ENCODE results near the gene CYB5B. TPM values are rescaled to one million over a fixed set of nuclear protein-coding genes. Genes with fewer than 3 reads are reported as not detected.

The CYB5B gene
- total and polyA plus RNA-seq, 2 donors from 2014 or later, result 89.0 to 111 TPM

GRCh38 chr16:69402439-69402838, 22.0 kb upstream of the CYB5B start:
- H3K27ac ChIP-seq (ENCODE audit: low read depth in 2 of 2, low read length in 2 of 2), result no peak overlapping the region
- TF ChIP-seq, protein P1, sequence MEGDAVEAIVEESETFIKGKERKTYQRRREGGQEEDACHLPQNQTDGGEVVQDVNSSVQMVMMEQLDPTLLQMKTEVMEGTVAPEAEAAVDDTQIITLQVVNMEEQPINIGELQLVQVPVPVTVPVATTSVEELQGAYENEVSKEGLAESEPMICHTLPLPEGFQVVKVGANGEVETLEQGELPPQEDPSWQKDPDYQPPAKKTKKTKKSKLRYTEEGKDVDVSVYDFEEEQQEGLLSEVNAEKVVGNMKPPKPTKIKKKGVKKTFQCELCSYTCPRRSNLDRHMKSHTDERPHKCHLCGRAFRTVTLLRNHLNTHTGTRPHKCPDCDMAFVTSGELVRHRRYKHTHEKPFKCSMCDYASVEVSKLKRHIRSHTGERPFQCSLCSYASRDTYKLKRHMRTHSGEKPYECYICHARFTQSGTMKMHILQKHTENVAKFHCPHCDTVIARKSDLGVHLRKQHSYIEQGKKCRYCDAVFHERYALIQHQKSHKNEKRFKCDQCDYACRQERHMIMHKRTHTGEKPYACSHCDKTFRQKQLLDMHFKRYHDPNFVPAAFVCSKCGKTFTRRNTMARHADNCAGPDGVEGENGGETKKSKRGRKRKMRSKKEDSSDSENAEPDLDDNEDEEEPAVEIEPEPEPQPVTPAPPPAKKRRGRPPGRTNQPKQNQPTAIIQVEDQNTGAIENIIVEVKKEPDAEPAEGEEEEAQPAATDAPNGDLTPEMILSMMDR (IDR thresholded peaks at IDR 0.05; ENCODE audit: borderline replicate concordance, extremely low read depth, insufficient read depth), result no peak
- peaks cover 12 to 20% (median 15%) of the 10 kb centered on the region in 3 donors for H3K4me1 ChIP-seq (ENCODE audit: control insufficient read depth in 2 of 3, insufficient read depth in 2 of 3, low read depth in 1 of 3, low read length in 3 of 3)
- no peak overlapping the region for H3K4me3 ChIP-seq (ENCODE audit: low read length in 3 of 3)
- no peak for FAIRE-seq
- no peaks in the 10 kb centered on the region for H3K9me3 ChIP-seq (ENCODE audit: control insufficient read depth in 2 of 3, insufficient read depth in 1 of 3, low read length in 3 of 3)
- DNase-seq, result peak in 2 of 5 donors; percentile 21 to 53
- no peaks in the 10 kb centered on the region for H3K27me3 ChIP-seq (ENCODE audit: control insufficient read depth, insufficient read depth, low read length)
- intact Hi-C loops (cut with DNase I), result no loop called here
- no peak overlapping the region for H3K9ac ChIP-seq (ENCODE audit: low read length in 3 of 3)
- H3K36me3 ChIP-seq (ENCODE audit: control insufficient read depth in 2 of 3, insufficient read depth in 3 of 3, low read length in 3 of 3), result no peaks in the 10 kb centered on the region

- peak overlapping the region; percentile 73 to 76 for H3K27ac ChIP-seq (ENCODE audit: low read depth in 2 of 2, low read length in 2 of 2)
- H3K9ac ChIP-seq (ENCODE audit: low read length in 3 of 3), result peak overlapping the region in 1 of 3 donors; percentile 60
- intact Hi-C loops (cut with DNase I), result no loop called here
- H3K4me1 ChIP-seq (ENCODE audit: control insufficient read depth in 2 of 3, insufficient read depth in 2 of 3, low read depth in 1 of 3, low read length in 3 of 3), result peaks cover 9 to 16% (median 10%) of the 10 kb centered on the region in 3 donors
- no peak for FAIRE-seq
- peak overlapping the region; percentile 18 to 33 (median 22) for H3K4me3 ChIP-seq (ENCODE audit: low read length in 3 of 3)
- no peaks in the 10 kb centered on the region for H3K36me3 ChIP-seq (ENCODE audit: control insufficient read depth in 2 of 3, insufficient read depth in 3 of 3, low read length in 3 of 3)
- TF ChIP-seq, protein P1 (IDR thresholded peaks at IDR 0.05; ENCODE audit: borderline replicate concordance, extremely low read depth, insufficient read depth), result no peak
- no peaks in the 10 kb centered on the region for H3K9me3 ChIP-seq (ENCODE audit: control insufficient read depth in 2 of 3, insufficient read depth in 1 of 3, low read length in 3 of 3)
- DNase-seq, result peak; percentile 65 to 94 (median 87)
- H3K27me3 ChIP-seq (ENCODE audit: control insufficient read depth, insufficient read depth, low read length), result no peaks in the 10 kb centered on the region
Observed at GRCh38 chr16:69404275-69404805, 20.1 kb upstream of the CYB5B start.

- no peaks in the 10 kb centered on the region for H3K9me3 ChIP-seq (ENCODE audit: control insufficient read depth in 2 of 3, insufficient read depth in 1 of 3, low read length in 3 of 3)
- intact Hi-C loops (cut with DNase I), result no loop called here
- no peak for FAIRE-seq
- no peaks in the 10 kb centered on the region for H3K36me3 ChIP-seq (ENCODE audit: control insufficient read depth in 2 of 3, insufficient read depth in 3 of 3, low read length in 3 of 3)
- no peak overlapping the region for H3K27ac ChIP-seq (ENCODE audit: low read depth in 2 of 2, low read length in 2 of 2)
- no peak for DNase-seq
- no peak overlapping the region for H3K4me3 ChIP-seq (ENCODE audit: low read length in 3 of 3)
- TF ChIP-seq, protein P1 (IDR thresholded peaks at IDR 0.05; ENCODE audit: borderline replicate concordance, extremely low read depth, insufficient read depth), result no peak
- H3K4me1 ChIP-seq (ENCODE audit: control insufficient read depth in 2 of 3, insufficient read depth in 2 of 3, low read depth in 1 of 3, low read length in 3 of 3), result peaks cover 9 to 16% (median 10%) of the 10 kb centered on the region in 3 donors
- H3K27me3 ChIP-seq (ENCODE audit: control insufficient read depth, insufficient read depth, low read length), result no peaks in the 10 kb centered on the region
- H3K9ac ChIP-seq (ENCODE audit: low read length in 3 of 3), result no peak overlapping the region
Observed at GRCh38 chr16:69405326-69405725, 19.1 kb upstream of the CYB5B start.

DNA sequence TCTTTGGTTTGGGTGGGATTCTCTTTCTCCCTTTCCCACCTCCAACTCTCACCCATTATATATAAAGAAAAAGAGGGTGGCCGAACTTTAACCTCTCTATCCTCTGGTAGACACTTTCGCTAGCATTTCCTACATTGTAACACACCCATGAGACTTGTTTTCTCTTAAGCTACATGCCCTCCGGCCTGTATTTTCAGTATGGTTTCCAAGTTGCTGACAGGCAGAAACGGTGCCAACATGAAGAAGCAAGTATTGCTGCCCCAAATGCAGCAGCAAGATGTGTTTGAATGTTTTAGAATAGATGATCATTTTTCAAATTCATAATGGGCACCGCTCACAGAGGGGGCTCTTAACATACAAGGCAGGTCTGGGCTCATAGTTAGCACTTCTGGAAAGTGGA, 18.7 kb upstream of the CYB5B start:
- FAIRE-seq (no peak), DNase-seq (no peak)
- Histone ChIP-seq H3K9ac (ENCODE audit: low read length in 3 of 3) (no peak overlapping the region), H3K4me3 (ENCODE audit: low read length in 3 of 3) (no peak overlapping the region), H3K36me3 (ENCODE audit: control insufficient read depth in 2 of 3, insufficient read depth in 3 of 3, low read length in 3 of 3) (no peaks in the 10 kb centered on the region), H3K4me1 (ENCODE audit: control insufficient read depth in 2 of 3, insufficient read depth in 2 of 3, low read depth in 1 of 3, low read length in 3 of 3) (peaks cover 11 to 16% (median 14%) of the 10 kb centered on the region in 3 donors), H3K27me3 (ENCODE audit: control insufficient read depth, insufficient read depth, low read length) (no peaks in the 10 kb centered on the region), H3K9me3 (ENCODE audit: control insufficient read depth in 2 of 3, insufficient read depth in 1 of 3, low read length in 3 of 3) (no peaks in the 10 kb centered on the region), H3K27ac (ENCODE audit: low read depth in 2 of 2, low read length in 2 of 2) (no peak overlapping the region)
- intact Hi-C loops (cut with DNase I), result no loop called here
- TF ChIP-seq, protein P1 (IDR thresholded peaks at IDR 0.05; ENCODE audit: borderline replicate concordance, extremely low read depth, insufficient read depth), result no peak
